SK-N-SH (cell line): Measurements from ENCODE around the gene ULK3.

ENCODE experiments used
- CTCF ChIP-seq: fragments of 200-600 bp; sonication (generic); IDR thresholded peaks from 2 replicates; pipeline ENCODE4 v1.6.1; 2017; ENCODE audit warnings: antibody characterized with exemption, mild to moderate bottlenecking, moderate library complexity
- ELF1 ChIP-seq: IDR thresholded peaks from 2 replicates; pipeline ENCODE4 v1.4.0; 2012
- EP300 ChIP-seq, 2 experiments: IDR thresholded peaks; 2 replicates each; pipeline versions ENCODE4 v1.4.0 to v1.6.1; 2012; ENCODE audit warnings: borderline replicate concordance in 1 of 2, low read depth in 1 of 2, low read length in 1 of 2
- JUND ChIP-seq: IDR thresholded peaks from 2 replicates; pipeline ENCODE4 v1.4.0; 2012
- PBX3 ChIP-seq: IDR thresholded peaks from 2 replicates; pipeline ENCODE4; 2012
- RAD21 ChIP-seq: IDR thresholded peaks from 2 replicates; pipeline ENCODE4 v1.6.1; 2012; ENCODE audit warnings: mild to moderate bottlenecking, low read length
- REST ChIP-seq: IDR thresholded peaks from 2 replicates; pipeline ENCODE4 v1.6.1; 2012; ENCODE audit warnings: mild to moderate bottlenecking, low read depth, low read length, moderate library complexity
- SIN3A ChIP-seq: IDR thresholded peaks from 2 replicates; pipeline ENCODE4 v1.6.1; 2012; ENCODE audit warnings: low read depth, mild to moderate bottlenecking, low read length, moderate library complexity, borderline replicate concordance
- TCF12 ChIP-seq: IDR thresholded peaks from 2 replicates; pipeline ENCODE4 v1.4.0; 2012

DNA sequence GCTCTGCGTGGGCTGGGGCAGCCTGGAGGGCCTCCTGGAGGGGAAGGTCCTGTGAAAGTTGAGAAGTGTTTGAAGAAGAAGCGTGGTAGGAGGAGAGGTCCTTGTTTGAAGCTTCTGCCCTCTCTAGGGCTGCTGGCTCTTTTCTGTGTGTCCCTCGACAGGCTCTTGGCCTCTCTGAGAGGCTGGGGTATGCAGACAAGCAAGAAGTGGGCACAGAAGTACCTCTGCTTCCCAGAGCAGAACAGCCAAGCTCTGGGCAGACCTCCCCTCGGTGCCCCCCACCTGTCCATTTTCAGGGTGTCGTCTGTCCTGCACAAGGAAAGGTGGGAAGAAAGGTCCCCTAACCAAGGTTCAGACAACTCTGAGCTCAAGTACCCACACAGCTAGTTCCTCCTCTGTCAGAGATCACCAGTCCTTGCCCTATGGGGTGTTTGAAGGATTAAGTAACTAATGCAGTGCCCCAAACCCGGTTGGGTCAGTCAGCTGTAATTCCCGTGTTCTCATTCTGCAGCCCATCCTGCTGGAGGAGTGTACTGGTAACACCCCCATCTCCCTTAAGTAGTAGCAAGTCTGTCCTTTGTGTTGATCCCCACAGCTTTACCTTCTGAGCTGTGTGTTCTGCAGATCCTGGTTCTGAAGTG is 54.8 kb downstream of the ULK3 start:
- TF ChIP-seq CTCF (no peak), EP300 (IDR thresholded peaks at IDR 0.05; ENCODE audit: borderline replicate concordance in 1 of 2, low read depth in 1 of 2, low read length in 1 of 2) (no peak), PBX3 (no peak), JUND (no peak), RAD21 (no peak), REST (no peak), ELF1 (no peak), TCF12 (no peak), SIN3A (no peak)
